ENCODE results near the gene FBXO21. TPM values are rescaled to one million over a fixed set of nuclear protein-coding genes. Genes with fewer than 3 reads are reported as not detected.

The FBXO21 gene
- polyA plus RNA-seq, 3 donors, result 7.7 to 19.1 (median 17.2) TPM

DNA sequence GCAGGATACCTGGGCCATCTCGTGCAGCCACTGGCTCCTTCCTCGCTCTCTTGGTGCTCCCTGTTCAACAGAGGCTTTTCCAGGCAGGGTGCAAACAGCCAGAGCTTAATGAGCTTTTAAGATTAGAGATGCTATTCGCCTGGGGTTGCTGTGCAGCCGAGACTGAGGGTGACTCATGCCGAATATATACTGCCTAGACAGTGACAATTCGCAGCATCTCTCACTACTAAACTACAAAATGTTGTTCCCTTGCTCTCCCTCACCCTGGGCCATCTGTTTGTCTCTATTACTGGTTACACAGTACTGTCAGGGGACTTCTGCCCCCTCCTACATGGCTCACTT lies 65.0 kb downstream of the FBXO21 start:
- no peaks in the 10 kb centered on the region for H3K79me2 ChIP-seq (ENCODE audit: insufficient read depth, low read length)
- H3K4me1 Mint-ChIP-seq, result peaks cover 12% of the 10 kb centered on the region
- TF ChIP-seq, protein P1, sequence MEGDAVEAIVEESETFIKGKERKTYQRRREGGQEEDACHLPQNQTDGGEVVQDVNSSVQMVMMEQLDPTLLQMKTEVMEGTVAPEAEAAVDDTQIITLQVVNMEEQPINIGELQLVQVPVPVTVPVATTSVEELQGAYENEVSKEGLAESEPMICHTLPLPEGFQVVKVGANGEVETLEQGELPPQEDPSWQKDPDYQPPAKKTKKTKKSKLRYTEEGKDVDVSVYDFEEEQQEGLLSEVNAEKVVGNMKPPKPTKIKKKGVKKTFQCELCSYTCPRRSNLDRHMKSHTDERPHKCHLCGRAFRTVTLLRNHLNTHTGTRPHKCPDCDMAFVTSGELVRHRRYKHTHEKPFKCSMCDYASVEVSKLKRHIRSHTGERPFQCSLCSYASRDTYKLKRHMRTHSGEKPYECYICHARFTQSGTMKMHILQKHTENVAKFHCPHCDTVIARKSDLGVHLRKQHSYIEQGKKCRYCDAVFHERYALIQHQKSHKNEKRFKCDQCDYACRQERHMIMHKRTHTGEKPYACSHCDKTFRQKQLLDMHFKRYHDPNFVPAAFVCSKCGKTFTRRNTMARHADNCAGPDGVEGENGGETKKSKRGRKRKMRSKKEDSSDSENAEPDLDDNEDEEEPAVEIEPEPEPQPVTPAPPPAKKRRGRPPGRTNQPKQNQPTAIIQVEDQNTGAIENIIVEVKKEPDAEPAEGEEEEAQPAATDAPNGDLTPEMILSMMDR (IDR thresholded peaks at IDR 0.05), result no peak
- no peak overlapping the region for H3K4me3 Mint-ChIP-seq
- H3K9me3 ChIP-seq (replicated peaks in 1 of 2; ENCODE audit: control insufficient read depth in 1 of 2, insufficient read depth in 1 of 2, low read length in 2 of 2), result peaks cover 0 to 7% of the 10 kb centered on the region in 2 donors
- no peaks in the 10 kb centered on the region for H4K20me1 ChIP-seq (ENCODE audit: insufficient read depth, low read length)
- peak overlapping the region in 1 of 7 donors; percentile 3 for H3K27ac Mint-ChIP-seq
- H3K4me2 ChIP-seq (replicated peaks; ENCODE audit: extremely low read depth, low read length, poor library complexity, severe bottlenecking), result no peak overlapping the region
- peaks cover 0 to 6% (median 0%) of the 10 kb centered on the region in 3 donors for H3K27me3 Mint-ChIP-seq (ENCODE audit: low read depth in 3 of 3)
- H3K27ac ChIP-seq (ENCODE audit: low read depth in 1 of 2, low read length in 2 of 2), result no peak overlapping the region
- H3K9me3 Mint-ChIP-seq, result peaks cover 0 to 9% (median 7%) of the 10 kb centered on the region in 7 donors
- no peak overlapping the region for H3K9ac ChIP-seq (ENCODE audit: insufficient read depth, low read length, poor library complexity, severe bottlenecking)
- H3K36me3 Mint-ChIP-seq, result no peaks in the 10 kb centered on the region
- no peak overlapping the region for H3K4me3 ChIP-seq (replicated peaks in 1 of 3; ENCODE audit: low read depth in 2 of 3, low read length in 3 of 3)
- 76% methylated on average over 5 of the region's 6 CpGs for WGBS (ENCODE audit: insufficient coverage)
- no peaks in the 10 kb centered on the region for H3K27me3 ChIP-seq (ENCODE audit: control insufficient read depth in 2 of 2, insufficient read depth in 2 of 2, low read length in 2 of 2)
- no peak overlapping the region for H2AFZ ChIP-seq (ENCODE audit: insufficient read depth, low read depth, low read length, poor library complexity, severe bottlenecking)
- H3K4me1 ChIP-seq (ENCODE audit: control insufficient read depth in 1 of 2, insufficient read depth in 2 of 2, low read length in 2 of 2), result peaks cover 12 to 13% of the 10 kb centered on the region in 2 donors
- H3K36me3 ChIP-seq (replicated peaks in 1 of 2; ENCODE audit: control insufficient read depth in 1 of 2, insufficient read depth in 2 of 2, low read length in 2 of 2), result no peaks in the 10 kb centered on the region
- DNase-seq, result no peak
- intact Hi-C loops (cut with micrococcal nuclease), result no loop called here

DNA sequence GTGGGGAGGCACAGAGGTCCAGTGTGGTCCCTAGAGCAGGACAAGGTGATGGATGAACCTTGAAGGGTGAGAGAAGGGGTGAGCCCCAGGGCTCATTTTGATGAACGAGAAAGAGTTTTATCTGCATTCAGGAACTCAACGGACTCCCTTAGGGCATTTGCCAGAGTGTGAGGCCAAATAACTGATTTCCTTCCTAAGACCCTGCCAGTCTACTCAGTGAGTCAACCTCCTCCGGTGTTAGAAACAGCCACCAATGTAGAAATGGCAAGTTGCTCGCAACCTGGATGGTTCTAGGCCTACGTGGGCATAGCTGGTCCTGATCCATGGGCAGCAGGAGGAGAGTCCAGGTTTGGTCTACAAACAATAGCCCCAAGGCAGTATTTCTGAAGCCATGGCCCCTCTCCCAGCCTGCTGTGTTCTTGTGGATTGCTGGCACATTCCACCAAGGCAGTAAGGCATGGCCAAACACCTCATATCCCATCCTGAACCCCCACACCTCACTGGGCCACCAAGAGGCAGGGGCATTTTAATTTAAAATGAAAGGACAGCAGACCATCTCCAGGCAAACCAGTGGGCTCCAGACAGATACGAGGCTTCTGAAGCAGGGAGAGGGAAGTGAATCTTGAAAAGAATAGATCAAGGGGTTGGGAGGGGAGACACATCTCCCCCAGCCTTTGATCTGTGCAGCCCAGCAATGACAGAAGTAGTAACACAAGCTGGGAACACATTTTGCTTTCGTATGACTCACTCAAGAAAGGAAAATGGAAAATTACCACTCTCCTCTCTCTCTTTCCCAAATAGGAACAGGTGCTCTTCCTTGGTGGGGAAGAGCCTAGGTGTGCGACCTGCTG lies 65.6 kb downstream of the FBXO21 start:
- DNase-seq, result no peak
- H3K4me2 ChIP-seq (replicated peaks; ENCODE audit: extremely low read depth, low read length, poor library complexity, severe bottlenecking), result no peak overlapping the region
- H3K9me3 Mint-ChIP-seq, result peaks cover 0 to 9% (median 7%) of the 10 kb centered on the region in 7 donors
- peaks cover 14% of the 10 kb centered on the region in 2 donors for H3K4me1 ChIP-seq (ENCODE audit: control insufficient read depth in 1 of 2, insufficient read depth in 2 of 2, low read length in 2 of 2)
- H3K9ac ChIP-seq (ENCODE audit: insufficient read depth, low read length, poor library complexity, severe bottlenecking), result no peak overlapping the region
- H3K36me3 ChIP-seq (replicated peaks in 1 of 2; ENCODE audit: control insufficient read depth in 1 of 2, insufficient read depth in 2 of 2, low read length in 2 of 2), result no peaks in the 10 kb centered on the region
- no peak overlapping the region for H3K27ac Mint-ChIP-seq
- no peak overlapping the region for H2AFZ ChIP-seq (ENCODE audit: insufficient read depth, low read depth, low read length, poor library complexity, severe bottlenecking)
- H3K4me1 Mint-ChIP-seq, result peaks cover 14% of the 10 kb centered on the region
- peaks cover 0 to 6% (median 0%) of the 10 kb centered on the region in 3 donors for H3K27me3 Mint-ChIP-seq (ENCODE audit: low read depth in 3 of 3)
- no peaks in the 10 kb centered on the region for H3K27me3 ChIP-seq (ENCODE audit: control insufficient read depth in 2 of 2, insufficient read depth in 2 of 2, low read length in 2 of 2)
- H3K36me3 Mint-ChIP-seq, result no peaks in the 10 kb centered on the region
- WGBS (ENCODE audit: insufficient coverage), result 64% methylated on average over 6 of the region's 8 CpGs
- H3K27ac ChIP-seq (ENCODE audit: low read depth in 1 of 2, low read length in 2 of 2), result no peak overlapping the region
- H3K4me3 Mint-ChIP-seq, result no peak overlapping the region
- H3K79me2 ChIP-seq (ENCODE audit: insufficient read depth, low read length), result no peaks in the 10 kb centered on the region
- H4K20me1 ChIP-seq (ENCODE audit: insufficient read depth, low read length), result no peaks in the 10 kb centered on the region
- TF ChIP-seq, protein P1 (IDR thresholded peaks at IDR 0.05), result no peak
- intact Hi-C loops (cut with micrococcal nuclease), result no loop called here
- H3K9me3 ChIP-seq (replicated peaks in 1 of 2; ENCODE audit: control insufficient read depth in 1 of 2, insufficient read depth in 1 of 2, low read length in 2 of 2), result peaks cover 0 to 7% of the 10 kb centered on the region in 2 donors
- no peak overlapping the region for H3K4me3 ChIP-seq (replicated peaks in 1 of 3; ENCODE audit: low read depth in 2 of 3, low read length in 3 of 3)
